ENCODE measurements around the gene MAN1A1. TPM values are rescaled to one million over a fixed set of nuclear protein-coding genes. Genes with fewer than 3 reads are reported as not detected.
"Not testable (repeated sequence)": the region's sequence is repeated elsewhere in the genome, so short reads cannot be mapped to it uniquely, and the experiment has no call there.

The MAN1A1 gene
- total and polyA plus RNA-seq, 2 of the 8 experiments (the other 6 are each of a cell fraction or from before 2014, with no cell fraction given), result 1.8 to 5.4 TPM

DNA sequence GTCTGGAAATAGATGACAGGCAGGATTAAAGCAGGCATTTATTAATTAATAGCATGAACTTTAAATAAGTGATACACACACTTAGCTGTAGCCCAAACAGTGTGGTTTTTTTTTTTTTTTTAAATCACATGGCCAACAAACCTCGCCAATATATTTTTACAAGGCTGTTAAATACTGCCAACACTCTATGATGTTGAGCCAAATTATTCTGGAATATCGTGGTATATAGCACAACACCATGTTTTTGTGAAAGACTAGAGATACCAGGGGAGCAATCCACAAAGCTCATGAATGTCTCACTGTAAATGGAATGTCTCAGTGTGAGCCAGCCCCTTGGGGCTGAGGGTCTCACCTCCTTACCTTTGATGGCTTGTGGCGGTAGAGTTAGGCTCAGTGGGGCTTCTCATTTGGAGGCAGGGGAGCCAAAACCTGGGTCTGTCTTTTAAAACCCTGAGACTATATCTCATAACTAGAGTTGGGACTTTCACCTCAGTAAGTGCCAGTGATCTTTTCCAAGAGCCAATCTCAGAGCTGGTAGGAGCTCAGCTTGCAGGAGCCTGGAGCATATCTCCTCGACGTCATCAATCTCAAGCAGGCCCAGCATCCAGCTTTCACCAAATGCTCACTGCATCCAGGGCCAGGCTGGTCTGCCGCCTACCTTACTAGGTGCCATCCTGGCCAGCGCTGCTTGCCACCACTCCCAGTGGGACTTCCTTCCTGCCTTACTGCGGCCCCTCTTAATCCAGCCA is 192.6 kb downstream of the MAN1A1 start (continued):
- no peak for TF ChIP-seq SRF (IDR thresholded peaks at IDR 0.05; ENCODE audit: low read depth, low read length)

DNA sequence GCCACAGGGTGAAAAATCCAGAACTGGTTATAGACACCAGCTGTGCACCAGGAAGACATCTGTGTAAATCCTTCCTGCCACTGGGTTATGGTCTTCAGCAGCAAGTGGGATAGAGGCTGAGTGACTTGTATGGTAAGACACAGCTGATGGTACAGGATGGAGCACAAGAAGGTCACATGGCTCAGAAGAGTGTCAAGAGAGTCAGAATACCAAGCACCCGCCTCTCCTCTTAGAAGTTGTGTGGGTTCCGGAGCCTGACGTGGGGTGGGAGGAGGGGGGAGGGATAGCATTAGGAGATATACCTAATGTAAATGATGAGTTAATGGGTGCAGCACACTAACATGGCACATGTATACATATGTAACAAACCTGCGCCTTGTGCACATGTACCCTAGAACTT is 193.5 kb downstream of the MAN1A1 start:
- H3K23ac ChIP-seq (ENCODE audit: insufficient read length); H3K14ac ChIP-seq (ENCODE audit: insufficient read length); H4K8ac ChIP-seq (ENCODE audit: extremely low read depth, insufficient read depth, low read length); H3K23me2 ChIP-seq (ENCODE audit: low read depth, low read length); H2BK15ac ChIP-seq (ENCODE audit: low read length); H3K4me2 ChIP-seq (ENCODE audit: insufficient read depth in 1 of 2, low read depth in 2 of 2, low read length in 2 of 2); H2BK12ac ChIP-seq (ENCODE audit: low read depth, low read length); H3K56ac ChIP-seq (replicated peaks; ENCODE audit: insufficient read length, low read depth, low read length); H4K20me1 ChIP-seq (replicated peaks in 1 of 2; ENCODE audit: control insufficient read depth in 1 of 2, insufficient read depth in 2 of 2, low read length in 2 of 2); FAIRE-seq; H3K9ac ChIP-seq (replicated peaks in 1 of 4; ENCODE audit: extremely low read depth in 1 of 4, low read depth in 3 of 4, low read length in 3 of 4); H2AK5ac ChIP-seq (ENCODE audit: low read depth, low read length); H3K27me3 ChIP-seq (replicated peaks in 1 of 4; ENCODE audit: control insufficient read depth in 3 of 4, extremely low read depth in 1 of 4, insufficient read depth in 3 of 4, low read length in 3 of 4); H3K79me2 ChIP-seq (ENCODE audit: control insufficient read depth in 1 of 2, insufficient read depth in 2 of 2, low read length in 2 of 2); H2AFZ ChIP-seq (ENCODE audit: low read length); H2BK5ac ChIP-seq (ENCODE audit: low read depth, low read length); H3K4me3 ChIP-seq (ENCODE audit: extremely low read depth in 1 of 4, insufficient read depth in 2 of 4, low read depth in 3 of 4, low read length in 4 of 4); H3K36me3 ChIP-seq (ENCODE audit: control insufficient read depth in 2 of 4, insufficient read depth in 4 of 4, low read length in 3 of 4); H2BK20ac ChIP-seq (ENCODE audit: low read length); H4K5ac ChIP-seq (ENCODE audit: insufficient read length, low read depth, low read length); H3K18ac ChIP-seq (ENCODE audit: extremely low read depth, low read length); DNase-seq (ENCODE audit: low read depth in 1 of 2, low spot score in 2 of 2); H3K4me1 ChIP-seq (replicated peaks in 1 of 4; ENCODE audit: control insufficient read depth in 3 of 4, insufficient read depth in 4 of 4, low read length in 3 of 4); H3K79me1 ChIP-seq (ENCODE audit: low read depth, low read length); H2BK120ac ChIP-seq (replicated peaks; ENCODE audit: low read depth, low read length); H3K4ac ChIP-seq (replicated peaks; ENCODE audit: insufficient read length, low read depth, low read length); H3K27ac ChIP-seq (ENCODE audit: low read depth, low read length); POLR2A ChIA-PET (ENCODE audit: partially characterized antibody); H4K91ac ChIP-seq (replicated peaks; ENCODE audit: insufficient read length, low read length); H3K9me3 ChIP-seq (ENCODE audit: insufficient read depth in 2 of 2, low read depth in 1 of 2, low read length in 1 of 2): not testable (repeated sequence)
- 86% methylated on average over 4 of the region's 4 CpGs; no CpG with 5 or more reads in 1 of the 2 experiments for WGBS, 2 experiments (ENCODE audit: extremely low coverage in 1 of 2, insufficient coverage in 1 of 2, insufficient read length in 1 of 2, insufficient replicate concordance in 2 of 2, low coverage in 1 of 2, low lambda C conversion rate in 2 of 2, missing lambda C conversion rate in 1 of 2)
- CTCF ChIA-PET (ENCODE audit: partially characterized antibody), result interaction anchor here (2.2 kb wide), 1 partner anchor 10 kb away, joined by 5 read pairs; no protein-coding TSS in a partner anchor
